Hematopoietic multipotent progenitor cell treated with erythropoietin and hydrocortisone succinate and interleukin-3 and kit ligand, for 15 days (in vitro differentiated cells): Measurements from ENCODE around the gene SSBP4.

ENCODE experiments used
- DNase-seq: peaks from one replicate; pipeline ENCODE4 v3.0.0-alpha.2; 2015; ENCODE audit warnings: low spot score

Gene SSBP4

GRCh38 chr19:18421371-18421959 is 2.3 kb downstream of the SSBP4 start:
- no peak for DNase-seq

GRCh38 chr19:18422530-18423191 is 3.5 kb downstream of the SSBP4 start:
- DNase-seq = no peak

- DNase-seq = no peak
Measured at GRCh38 chr19:18423258-18424020, 4.2 kb downstream of the SSBP4 start.

- no peak for DNase-seq
Measured at GRCh38 chr19:18424122-18424889, 5.1 kb downstream of the SSBP4 start.

- no peak for DNase-seq
Measured at GRCh38 chr19:18424890-18425514, 5.8 kb downstream of the SSBP4 start.

- DNase-seq = no peak
Measured at GRCh38 chr19:18425515-18426415, 6.6 kb downstream of the SSBP4 start.

- no peak for DNase-seq
Measured at GRCh38 chr19:18426416-18426767, 7.2 kb downstream of the SSBP4 start.

- DNase-seq = no peak
Measured at GRCh38 chr19:18427080-18427742, 8.0 kb downstream of the SSBP4 start.

- DNase-seq = no peak
Measured at GRCh38 chr19:18427743-18428113, 8.5 kb downstream of the SSBP4 start.

GRCh38 chr19:18428173-18428786 is 9.1 kb downstream of the SSBP4 start:
- no peak for DNase-seq

- peak; percentile 67 for DNase-seq
Measured at GRCh38 chr19:18428787-18429674, 9.8 kb downstream of the SSBP4 start.

- DNase-seq = no peak
Measured at GRCh38 chr19:18429717-18430416, 10.7 kb downstream of the SSBP4 start.

GRCh38 chr19:18430417-18431144 is 11.4 kb downstream of the SSBP4 start:
- DNase-seq = no peak

- DNase-seq = no peak
Measured at GRCh38 chr19:18431351-18432197, 12.4 kb downstream of the SSBP4 start.

GRCh38 chr19:18432275-18433014 is 13.2 kb downstream of the SSBP4 start:
- no peak for DNase-seq
